Inferior parietal cortex (tissue), 1 donor: Measurements from ENCODE around the gene LGALS14.
"Not testable (repeated sequence)": the region's sequence is repeated elsewhere in the genome, so short reads cannot be mapped to it uniquely, and the experiment has no call there.

ENCODE experiments used
- DNase-seq: peaks from one replicate; pipeline ENCODE4 v3.0.0-alpha.2; 2016; ENCODE audit errors: extremely low spot score

Gene LGALS14

GRCh38 chr19:39695759-39696158 lies 8.5 kb upstream of the LGALS14 start:
- DNase-seq, result no peak

GRCh38 chr19:39696387-39696786 lies 7.9 kb upstream of the LGALS14 start:
- DNase-seq, result no peak

- no peak for DNase-seq
These were observed 5.7 kb upstream of the LGALS14 start for GRCh38 chr19:39698535-39698934.

GRCh38 chr19:39701291-39701690 lies 3.0 kb upstream of the LGALS14 start:
- no peak for DNase-seq

- DNase-seq, result no peak
These were observed 1.4 kb downstream of the LGALS14 start for GRCh38 chr19:39705578-39706188.

DNA sequence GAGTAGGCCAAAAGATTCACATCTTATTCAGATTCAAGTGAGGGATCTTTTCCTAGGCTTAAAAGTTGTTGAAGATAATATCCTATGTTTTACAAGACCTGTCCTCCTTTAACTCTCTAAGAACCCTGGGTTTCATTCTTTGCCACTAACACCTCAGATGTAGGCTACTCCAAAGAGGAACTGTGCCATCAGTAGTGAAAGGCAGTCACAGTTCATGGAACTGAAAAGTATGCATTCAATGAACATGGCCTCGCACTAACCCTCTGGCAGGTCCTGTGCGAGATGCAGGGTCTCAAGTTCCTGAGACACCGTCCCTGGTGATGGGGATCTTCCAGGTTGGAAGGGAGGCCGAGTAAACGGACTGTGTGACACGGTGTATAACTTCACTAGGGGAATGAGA lies 4.3 kb downstream of the LGALS14 start:
- no peak for DNase-seq

GRCh38 chr19:39709026-39709872 lies 5.0 kb downstream of the LGALS14 start:
- no peak for DNase-seq

- no peak for DNase-seq
These were observed 6.1 kb downstream of the LGALS14 start for GRCh38 chr19:39710333-39710890.

GRCh38 chr19:39720144-39720543 lies 15.9 kb downstream of the LGALS14 start:
- not testable (repeated sequence) for DNase-seq

DNA sequence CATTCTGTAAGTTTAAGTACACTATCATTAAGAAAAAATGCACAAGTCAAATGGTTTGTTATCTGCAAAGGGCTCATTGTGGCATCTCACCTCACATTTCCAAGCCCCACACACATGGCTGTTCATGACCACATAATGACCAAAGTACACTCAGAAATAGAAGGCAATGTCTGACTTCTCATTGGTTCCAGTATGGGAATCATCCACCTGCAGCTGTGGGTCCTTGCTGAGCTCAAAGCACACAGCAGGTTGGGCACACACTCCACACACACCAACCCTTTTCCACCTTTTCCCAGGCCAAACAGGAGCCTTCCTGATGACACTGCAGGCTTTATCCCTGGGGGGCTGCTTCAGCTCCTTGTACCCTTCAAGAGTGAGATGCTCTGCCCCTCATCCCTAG lies 21.7 kb downstream of the LGALS14 start:
- DNase-seq, result no peak

DNA sequence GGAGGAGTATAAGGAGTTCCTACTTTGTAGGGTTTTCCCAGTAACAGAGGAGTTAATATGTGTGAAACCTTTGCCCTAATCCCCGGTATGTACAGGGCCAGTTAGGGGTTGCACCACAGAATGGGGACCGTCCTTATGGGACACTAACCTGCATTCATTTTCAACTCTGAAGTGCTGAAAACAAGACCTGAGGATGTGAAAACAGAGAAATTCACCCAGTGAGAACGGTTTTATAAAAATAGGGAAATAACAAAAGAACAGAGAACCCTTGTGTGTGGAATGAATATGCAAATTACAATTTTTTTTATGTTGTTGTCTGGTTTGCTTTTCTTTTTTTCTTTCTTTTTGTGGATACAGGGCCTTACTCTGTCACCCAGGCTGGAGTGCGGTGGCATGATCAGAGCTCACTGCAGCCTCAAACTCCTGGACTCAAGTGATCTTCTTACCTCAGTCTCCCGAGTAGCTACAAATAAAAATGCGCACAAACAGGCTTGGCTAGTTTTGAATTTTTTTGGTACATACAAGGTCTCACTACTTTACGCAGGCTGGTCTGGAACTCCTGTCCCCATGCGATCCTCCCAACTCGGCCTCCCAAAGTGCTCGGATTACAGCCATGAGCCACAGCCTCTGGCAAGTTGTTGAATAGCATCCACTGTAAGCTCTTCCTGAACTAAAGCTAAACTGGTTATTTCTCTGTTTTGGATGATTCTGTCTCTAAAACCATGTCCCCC lies 23.0 kb downstream of the LGALS14 start:
- no peak for DNase-seq

DNA sequence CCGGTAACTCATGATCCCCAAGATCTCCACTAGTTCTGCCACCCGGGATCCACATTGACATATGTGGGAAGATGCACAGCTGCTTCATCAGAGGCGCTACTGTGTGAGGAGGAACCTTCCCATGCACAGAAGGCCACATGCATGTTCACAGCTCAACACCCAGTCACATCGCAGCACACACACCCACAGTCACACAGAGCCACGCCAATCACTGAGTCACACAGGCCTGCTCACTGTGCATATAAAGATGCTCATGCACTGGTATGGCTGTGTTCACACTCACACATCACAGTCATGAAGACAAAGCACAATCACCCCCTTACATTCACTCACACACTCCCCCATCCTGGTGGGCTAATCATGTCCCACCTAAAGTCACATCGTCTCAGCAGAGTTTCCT lies 23.8 kb downstream of the LGALS14 start:
- DNase-seq, result no peak

- no peak for DNase-seq
These were observed 25.3 kb downstream of the LGALS14 start for GRCh38 chr19:39729594-39729993.

DNA sequence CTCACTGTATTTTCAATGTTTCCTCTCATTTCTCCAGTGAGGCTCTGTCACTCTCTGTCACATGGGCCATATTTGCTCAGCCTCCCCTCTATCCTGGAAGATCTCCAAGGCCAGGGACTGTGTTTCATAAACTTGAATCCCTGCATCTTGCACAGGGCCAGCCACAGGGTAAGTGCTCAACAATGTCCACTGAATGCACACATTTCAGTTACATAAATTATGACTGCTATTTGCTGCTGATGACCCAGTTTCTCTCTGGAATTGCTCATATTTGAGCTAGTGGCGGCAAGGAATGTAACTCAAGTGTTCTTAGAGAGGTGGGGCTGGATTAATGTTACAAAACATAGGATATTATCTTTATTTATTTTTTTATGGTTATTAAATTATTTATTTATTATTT lies 27.4 kb downstream of the LGALS14 start:
- DNase-seq, result no peak

DNA sequence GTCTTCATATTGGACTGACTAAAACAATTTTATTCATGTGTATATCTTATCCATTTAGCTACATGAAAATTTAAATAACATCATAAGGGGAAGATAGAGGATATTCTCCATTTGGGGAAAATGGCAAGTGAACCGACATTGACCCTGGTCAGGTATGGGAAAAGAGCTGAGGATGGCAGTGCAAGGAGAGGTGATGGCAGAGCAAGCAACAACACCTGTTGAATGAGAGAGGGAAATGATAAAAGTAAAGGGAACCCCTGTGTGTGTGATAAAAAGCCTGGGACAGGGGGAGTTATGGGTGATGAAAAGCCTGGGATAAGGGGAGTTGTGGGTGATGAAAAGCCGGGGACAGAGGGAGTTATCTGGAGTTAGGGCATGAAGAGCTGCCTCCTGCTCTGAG lies 29.6 kb downstream of the LGALS14 start:
- DNase-seq, result no peak

GRCh38 chr19:39735688-39736087 lies 31.4 kb downstream of the LGALS14 start:
- no peak for DNase-seq

DNA sequence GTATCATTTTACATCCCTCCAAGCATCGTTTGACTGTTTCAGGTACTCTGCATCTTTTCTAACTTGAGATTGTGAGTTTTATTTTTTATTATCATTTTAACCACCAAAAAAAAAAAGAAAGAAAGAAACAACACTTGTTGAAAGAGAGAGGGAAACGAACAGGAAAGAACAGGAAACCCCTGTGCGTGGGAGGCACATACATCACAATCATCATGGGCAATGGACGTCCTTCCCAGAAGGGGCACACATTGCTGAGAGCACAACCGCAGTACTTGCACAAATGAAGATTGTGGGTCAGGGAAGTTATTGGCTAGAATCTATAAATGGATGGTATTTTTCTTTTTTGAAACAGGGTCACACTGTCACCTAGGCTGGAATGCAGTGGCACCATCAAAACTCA lies 31.8 kb downstream of the LGALS14 start:
- no peak for DNase-seq

GRCh38 chr19:39737351-39737750 lies 33.1 kb downstream of the LGALS14 start:
- no peak for DNase-seq

DNA sequence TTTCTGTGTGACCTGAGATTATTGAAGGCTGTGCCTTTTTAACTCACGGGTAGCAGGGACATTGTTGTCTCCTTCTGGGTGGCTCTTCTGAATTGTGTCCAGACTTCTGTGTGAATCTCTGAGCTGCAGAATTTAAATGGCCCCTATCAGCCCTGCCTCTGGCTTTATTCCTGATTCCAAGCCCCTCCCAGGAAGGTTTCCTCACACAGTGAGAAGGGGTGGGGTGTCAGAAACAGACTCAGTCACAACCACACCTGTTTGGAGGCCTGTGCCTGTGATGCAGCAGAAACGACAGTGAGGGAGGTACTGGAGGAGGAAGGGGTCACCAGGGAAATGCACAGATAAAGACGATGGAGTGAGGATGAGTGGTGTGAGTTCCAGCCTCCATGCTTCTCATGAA lies 33.6 kb downstream of the LGALS14 start, which contains the start of gene CLC:
CLC (minus strand) TSS at position 139 of the 400 bp plus-strand sequence; CDS start at position 62, 77 bp downstream.
- no peak for DNase-seq

DNA sequence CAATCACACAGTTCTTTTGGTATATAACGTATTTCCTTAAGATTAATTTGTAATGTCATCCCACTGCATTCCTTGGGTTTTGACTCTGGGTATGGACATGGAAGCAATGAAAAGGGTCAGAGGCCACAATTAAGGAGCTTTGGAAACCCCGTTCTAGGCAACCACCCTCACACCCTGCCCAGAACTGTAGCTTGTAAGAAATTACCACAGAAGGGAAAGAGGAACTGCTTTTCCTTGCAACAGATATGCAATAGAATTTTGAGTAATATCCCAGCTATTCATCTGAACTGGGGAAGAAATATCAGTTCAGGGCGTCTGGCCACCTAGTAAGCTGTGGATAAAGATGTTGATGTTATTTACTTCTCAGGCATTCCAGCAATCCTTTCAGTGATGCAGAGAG lies 34.5 kb downstream of the LGALS14 start:
- DNase-seq, result no peak

- no peak for DNase-seq
These were observed 36.1 kb downstream of the LGALS14 start for GRCh38 chr19:39740395-39740794.

DNA sequence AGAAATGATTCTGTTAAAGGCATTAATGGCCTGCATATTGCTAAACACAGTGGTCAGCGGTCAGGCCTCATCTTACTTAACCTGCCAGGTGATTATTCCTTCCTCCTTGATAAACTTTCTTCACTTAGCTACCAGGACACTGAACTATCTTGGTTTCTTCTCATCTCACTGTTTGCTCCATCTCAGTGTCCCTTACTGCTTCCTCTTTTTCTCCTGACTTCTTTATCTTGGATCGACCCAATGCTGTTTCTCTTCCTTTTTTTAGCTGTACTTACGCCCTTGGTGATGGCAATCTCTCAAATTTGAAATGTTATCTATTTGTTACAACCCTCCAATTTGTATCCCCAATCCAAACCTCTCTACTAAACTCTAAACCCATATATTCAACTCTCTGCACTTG lies 41.4 kb downstream of the LGALS14 start:
- no peak for DNase-seq
